Embryonic facial prominence (tissue), 1 donor: Measurements from ENCODE around the gene INPP5A.

Source experiments
- DNase-seq: peaks from one replicate; pipeline ENCODE4 v3.0.0-alpha.2; 2016; ENCODE audit errors: extremely low spot score

Gene INPP5A

DNA sequence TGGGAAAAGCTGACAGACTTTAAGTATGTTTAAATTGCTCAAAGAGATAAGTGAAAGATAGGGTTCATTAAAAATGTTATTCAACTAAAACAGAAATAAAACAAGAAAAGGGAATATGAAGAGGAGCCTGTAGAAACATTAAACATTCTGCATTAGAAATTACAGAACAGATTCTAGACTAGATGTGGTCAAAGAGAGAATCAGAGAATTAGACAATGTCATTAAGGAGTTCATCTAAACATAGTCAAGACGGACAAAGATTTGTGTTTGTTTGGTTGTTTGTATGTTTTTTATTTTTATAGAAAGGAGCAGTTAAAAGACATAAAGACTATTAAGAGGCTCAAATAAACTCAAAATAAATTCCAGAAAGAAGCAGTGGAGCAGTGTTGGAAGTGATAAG lies 168.4 kb downstream of the INPP5A start:
- no peak for DNase-seq

DNA sequence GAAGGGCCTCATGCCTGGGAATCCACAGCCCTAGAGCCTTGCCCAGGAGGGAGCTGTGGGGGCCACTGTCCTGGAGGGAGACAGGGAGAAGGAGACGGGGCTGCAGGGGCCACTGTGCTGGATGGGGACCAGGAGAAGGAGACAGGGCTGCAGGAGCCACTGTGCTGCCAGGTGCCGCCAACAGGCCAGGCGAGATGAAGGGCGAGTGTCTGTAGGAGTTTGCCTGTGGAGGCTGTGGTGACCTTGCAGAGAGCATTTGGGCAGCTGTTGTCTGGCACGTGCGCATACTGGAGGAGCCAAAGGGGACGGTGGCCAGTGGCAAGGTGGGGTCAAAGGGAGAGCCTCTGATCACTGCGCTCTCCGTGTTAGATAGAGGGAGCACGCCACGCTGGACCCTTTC lies 169.1 kb downstream of the INPP5A start:
- DNase-seq: no peak

DNA sequence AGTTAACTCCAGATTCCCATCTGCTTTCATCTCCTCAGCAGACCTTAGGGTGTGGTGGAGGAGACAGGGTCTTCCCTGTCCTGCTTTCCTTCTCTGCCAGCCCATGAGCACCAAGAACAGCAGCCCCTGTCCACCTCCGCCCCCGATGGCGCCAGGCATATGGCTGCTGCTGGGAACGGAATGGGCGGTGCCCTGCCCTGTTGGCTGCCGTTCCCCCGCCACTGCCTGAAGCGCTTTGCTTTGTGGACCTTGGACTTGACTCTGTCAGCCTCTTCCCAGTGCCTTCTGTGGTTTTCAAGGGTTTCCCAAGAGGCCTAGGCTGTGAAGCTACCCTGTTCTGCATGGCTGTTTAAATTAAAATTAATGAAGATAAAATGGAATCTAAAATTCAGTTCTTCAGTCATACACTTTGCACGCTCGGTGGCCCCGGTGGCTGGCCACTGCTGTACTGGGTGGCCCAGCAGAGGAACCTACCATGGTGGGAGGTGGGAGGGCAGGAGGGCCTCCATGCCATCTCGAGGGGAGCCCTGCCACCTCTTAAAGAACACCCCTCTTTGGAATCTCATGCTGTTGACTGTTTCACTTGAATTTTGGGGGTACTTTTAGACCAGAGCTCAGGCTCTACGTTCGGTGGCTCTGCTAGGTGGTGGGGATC lies 169.7 kb downstream of the INPP5A start:
- DNase-seq: no peak

DNA sequence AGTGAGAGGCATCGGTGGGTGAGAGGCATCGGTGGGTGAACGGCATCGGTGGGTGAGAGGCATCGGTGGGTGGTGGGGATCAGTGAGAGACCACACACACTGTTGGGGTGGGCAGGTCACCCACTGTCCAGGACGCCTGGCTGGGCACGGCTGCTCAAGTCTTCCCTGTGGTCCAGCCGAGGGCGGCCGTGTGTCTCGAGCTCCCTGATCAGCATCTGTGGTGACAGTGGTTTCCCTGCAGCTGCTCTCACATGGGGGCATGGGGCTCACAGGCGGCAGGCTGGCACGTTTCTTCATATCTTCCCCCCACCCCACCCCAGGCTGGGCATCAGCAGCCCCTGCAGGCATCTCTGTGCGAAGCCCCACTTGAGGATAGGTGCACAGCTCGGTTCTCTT lies 170.2 kb downstream of the INPP5A start:
- DNase-seq: no peak

DNA sequence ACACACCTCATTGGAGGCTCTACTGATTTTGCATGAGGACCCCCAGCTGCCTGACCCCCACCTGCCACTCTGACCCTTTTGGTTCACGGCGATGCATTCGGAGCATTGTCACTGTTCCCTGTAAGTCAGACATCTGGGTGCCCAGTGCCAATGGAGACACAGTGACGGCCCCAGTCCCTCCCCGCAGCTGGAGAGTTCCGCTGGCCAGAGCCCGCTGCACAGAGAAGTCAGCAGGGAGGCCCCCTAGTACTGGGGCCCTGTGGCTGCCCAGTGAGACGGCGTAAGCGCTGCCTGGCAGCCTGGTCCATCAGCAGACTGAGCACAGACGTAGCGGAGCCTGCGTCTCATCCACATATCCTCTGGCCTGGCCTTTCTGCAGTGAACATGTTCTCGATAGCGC lies 170.9 kb downstream of the INPP5A start:
- no peak for DNase-seq

DNA sequence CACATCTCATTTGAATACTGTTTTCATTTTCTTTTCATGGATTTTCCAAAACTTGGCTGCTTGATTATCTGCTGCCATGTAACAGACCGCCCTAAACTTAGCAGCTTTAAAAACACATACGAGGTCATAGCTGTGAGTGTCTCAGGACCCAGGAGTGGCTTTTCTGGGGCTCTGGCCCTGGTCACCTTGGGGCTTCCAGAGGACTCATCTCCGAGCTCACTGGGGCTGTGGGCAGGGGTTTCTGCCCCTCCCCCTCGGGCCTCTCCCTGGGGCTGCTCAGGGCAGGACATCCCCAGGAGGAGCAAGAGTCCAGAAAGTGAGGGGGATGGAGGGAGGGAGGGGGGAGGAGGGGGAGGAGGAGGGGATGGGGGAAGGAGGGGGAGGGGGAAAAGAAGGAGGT lies 171.3 kb downstream of the INPP5A start:
- no peak for DNase-seq

DNA sequence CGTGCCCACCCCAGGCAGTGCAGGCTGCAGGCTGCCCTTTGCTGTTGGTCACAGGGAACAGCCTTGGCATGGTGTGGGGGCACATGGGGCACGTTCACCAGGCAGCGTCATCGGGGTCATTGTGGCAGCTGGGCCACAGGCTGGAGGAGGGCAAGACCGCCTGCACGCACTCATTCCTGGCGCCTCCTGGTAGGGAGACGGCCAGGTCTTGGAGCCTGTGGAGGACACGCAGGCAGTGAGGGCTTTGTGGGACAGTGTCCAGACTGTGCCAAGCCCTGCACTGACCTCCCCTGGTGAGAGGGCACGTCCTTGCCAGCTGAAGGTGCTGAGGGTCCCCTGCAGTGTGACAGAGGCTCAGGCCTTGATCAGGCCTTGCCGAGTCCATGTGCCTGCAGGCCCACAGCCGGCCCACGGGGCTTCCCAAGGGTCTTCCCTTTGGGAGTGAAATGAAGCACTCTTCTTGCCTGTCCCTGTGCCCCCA lies 171.9 kb downstream of the INPP5A start:
- DNase-seq: no peak

DNA sequence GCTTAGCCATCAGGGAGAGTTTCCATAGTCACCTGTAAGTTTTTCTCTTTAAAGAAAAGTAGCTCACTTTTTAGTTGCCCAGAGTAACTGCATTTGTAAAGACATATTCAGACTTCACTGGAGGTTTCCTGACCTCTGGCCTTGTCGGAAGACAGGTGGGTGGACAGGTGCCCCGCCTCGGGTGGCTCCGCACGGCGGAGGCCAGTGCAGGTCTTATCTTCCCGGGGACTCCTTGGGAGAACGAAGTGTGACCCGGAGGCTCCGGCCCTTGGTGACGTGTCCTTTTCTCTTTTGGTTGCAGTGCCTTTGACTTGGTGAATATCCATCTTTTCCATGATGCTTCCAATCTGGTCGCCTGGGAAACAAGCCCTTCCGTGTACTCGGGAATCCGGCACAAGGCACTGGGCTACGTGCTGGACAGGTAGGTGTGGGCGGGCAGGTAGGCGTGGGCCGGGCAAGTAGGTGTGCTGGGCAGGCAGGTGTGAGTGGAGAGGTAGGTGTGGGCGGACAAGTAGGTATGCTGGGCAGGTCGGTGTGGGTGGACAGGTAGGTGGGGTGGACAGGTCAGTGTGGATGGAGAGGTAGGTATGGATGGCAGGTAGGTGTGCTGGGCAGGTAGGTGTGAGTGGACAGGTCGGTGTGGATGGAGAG lies 172.6 kb downstream of the INPP5A start:
- no peak for DNase-seq

DNA sequence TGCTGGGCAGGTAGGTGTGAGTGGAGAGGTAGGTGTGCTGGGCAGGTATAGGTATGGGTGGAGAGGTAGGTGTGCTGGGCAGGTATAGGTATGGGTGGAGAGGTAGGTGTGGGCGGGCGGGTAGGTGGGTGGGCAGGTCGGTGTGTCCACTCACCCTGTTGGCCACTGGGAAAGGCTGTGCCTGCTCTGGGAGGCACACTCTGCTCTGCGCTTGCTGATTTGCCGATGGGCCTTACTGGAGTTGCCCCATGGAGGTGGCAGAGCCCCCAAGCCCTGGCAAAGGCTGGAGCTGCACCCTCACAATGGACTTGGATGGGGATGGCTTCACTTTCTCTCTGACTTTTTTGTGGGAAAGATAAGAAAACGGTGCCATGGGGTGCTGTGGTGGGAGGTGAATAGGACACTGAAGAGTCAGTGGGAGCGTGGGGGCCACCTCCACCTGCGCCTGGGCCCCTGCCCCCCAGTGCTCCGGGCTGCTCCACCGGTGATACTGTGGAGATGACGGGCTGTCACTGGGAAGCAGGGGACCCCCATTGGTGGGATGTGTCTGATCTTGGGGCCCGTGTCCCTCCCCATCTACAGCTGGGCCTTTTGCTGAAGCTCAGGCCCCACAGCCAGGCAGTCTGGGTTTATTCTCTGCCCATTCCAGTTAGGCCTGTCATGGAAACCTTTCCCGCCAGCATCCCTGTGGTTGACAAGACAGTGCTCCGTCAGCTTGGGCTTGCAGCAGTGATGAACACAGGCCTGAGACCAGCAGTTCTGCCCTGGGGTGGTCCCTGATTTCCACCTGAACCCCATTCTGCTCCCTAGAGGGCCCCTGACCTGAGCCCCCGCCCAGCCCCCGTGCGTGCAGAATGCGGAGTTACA lies 173.4 kb downstream of the INPP5A start:
- DNase-seq: no peak

DNA sequence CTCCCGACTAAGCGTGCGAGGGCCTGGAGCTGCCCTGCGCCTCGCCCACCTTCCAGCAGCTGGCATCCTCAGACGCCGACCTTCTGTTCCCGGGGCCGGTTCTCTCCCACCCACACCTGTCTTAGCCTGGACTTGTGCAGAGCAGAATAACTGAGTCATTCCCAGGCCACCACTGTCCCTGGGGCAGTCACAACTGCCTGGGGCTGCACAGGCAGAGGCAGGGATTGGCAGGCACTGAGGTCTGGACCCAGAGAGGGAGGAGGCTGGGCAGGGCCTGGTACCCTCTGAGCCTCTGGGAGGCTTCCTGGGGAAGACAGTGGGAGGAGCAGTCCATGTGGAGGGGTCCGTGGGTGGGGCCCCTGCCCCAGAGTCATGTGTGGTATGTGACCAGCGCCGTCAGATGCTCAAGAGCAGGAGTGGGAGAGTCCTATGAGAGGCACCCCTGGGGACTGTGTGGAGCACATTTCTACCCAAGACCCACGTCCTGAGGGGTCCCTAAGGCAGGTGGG lies 174.1 kb downstream of the INPP5A start:
- DNase-seq: no peak

DNA sequence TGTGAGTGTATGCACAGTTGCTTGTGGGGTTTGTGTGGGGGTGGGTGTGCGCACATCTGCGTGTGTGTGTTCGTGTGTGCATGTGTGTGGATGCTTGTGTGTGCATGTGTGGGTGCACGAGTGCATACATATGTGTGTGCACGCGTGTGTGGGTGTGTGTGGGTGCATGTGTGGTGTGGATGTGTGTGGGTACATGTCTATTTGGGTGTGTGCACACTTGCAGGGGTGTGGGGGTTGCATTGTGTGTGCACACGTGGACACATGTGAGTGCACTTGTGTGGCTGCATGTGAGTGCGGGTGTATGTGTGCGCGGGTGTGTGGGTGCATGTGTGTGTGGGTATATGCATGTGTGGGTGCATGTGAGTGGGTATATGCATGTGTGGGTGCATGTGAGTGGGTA lies 174.7 kb downstream of the INPP5A start:
- DNase-seq: no peak

DNA sequence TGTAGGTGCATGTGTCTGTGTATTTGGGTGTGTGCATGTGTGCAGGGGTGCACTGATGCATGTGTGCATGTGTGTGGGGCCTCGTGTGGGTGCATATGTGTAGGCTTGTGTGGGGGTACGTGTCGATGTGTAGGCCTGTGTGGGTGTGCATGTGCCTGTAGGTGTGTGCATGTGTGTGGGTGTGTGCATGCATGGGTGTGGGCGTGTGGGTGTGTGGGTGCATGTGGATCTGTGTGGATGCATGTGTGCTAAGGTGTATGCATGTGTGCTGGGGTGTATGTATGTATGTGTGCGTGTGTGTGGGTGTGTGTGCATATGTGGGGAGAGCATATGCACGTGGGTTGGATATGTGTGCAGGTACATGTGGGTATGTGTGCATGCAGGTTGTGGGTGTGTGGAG lies 175.2 kb downstream of the INPP5A start:
- no peak for DNase-seq

DNA sequence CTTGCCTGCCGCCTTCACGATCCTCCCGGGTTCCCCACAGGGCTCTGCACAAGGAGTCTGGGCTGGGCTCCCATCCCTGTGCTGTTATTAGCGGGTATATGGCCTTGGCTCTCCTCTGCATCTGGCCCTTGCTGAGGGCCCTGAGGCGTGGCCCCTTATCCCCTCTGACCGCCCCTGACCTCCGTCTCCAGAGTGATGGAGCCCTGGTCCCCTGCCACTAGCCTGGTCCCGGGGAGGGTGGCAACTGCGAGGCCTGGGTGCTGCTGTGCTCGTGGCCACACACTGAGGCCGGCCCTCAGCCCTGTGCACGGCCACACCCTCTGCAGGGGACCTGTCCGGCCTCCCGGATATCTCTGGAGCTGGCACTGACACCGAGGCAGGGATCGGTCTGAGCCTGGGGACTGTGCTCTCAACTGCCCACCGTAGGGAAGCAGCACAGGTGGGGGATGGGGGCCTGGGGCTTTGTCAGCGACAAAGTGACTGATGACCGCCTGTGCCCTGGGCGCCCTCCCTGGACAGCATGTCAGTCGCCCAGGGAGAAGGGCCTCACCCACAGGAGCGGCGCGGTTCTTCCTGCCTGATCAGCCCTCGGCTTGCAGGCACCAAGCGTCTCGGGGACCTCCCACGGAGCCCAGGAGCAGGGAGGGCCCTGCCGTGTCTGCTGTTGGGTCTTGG lies 176.0 kb downstream of the INPP5A start:
- no peak for DNase-seq

DNA sequence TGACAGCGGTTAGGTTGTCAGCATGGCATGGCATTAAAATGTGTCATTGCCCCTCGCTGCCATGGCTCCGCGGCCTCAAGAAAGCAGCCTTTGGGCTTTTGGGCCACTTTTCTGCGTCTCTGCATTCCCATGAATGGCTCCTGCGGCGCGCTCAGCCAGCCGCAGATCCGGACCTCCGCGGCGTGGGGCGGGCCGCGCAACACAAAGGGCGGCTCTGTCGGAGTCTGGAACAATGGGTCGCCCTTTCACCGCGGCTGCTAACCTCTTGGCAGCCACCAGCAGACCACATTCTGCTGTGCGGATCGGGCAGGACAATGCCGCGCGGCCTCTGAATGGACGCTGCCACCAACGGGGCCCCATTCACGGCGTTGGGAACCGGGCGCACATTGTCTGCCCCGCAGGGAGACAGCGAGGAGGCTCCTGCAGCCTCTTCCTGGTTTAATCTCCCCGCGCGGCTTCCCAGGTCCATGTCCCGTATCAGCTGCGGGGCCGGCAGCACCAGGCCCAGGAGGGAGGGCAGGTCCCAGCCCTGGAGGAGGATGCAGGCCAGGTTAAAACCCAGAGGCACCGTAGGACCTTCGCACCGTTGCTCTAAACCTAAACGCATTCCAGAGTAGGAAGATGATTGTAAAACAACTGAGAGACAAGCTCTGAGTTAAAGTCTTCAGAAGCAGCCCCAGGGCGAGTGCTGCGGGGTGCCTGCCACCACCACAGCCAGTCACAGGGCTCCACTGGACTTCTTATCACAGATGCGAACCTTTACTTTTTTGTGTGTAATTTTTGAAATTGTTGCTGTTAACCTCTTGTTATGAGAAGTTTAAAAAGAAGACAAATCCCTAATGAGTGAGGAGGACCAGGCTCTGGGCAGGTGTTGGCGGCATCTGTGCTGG lies 176.8 kb downstream of the INPP5A start:
- no peak for DNase-seq

DNA sequence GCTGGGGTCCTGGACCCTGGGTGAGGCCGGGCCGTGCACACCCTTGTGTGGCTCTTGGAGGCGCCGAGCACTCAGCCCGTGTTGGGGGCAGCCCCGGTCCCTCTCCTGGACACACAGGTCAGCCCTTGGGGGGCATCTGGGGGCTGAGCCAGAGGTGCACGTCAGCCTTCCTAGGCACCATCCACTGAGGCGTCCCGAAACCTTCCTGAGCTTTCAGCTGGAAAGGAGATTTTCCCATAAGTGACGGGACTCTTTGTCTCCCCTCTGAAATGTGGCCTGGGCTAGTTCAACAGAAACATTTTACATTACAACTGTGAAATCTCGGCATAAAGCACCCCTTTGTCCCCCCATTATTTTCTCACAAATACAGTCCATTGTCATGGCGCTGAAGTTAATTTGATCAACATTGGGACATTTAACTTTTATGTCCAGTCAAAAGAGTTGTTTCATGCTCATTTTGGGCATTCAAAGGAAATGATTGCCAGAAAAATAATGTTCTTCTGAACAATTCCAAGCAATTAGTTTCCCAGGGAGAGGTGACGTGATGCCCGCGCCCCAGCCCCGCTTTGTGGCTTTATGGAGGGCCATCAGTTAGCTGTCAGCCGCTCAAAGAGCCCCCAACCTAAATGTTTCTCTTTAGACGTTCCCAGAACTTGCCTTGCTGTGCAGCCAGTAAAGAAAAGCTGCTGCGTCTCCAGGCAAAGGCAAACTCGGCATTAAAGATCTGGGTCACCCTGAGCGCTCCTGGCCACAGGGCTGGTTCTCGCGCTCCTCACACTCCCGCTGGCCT lies 177.6 kb downstream of the INPP5A start:
- no peak for DNase-seq

DNA sequence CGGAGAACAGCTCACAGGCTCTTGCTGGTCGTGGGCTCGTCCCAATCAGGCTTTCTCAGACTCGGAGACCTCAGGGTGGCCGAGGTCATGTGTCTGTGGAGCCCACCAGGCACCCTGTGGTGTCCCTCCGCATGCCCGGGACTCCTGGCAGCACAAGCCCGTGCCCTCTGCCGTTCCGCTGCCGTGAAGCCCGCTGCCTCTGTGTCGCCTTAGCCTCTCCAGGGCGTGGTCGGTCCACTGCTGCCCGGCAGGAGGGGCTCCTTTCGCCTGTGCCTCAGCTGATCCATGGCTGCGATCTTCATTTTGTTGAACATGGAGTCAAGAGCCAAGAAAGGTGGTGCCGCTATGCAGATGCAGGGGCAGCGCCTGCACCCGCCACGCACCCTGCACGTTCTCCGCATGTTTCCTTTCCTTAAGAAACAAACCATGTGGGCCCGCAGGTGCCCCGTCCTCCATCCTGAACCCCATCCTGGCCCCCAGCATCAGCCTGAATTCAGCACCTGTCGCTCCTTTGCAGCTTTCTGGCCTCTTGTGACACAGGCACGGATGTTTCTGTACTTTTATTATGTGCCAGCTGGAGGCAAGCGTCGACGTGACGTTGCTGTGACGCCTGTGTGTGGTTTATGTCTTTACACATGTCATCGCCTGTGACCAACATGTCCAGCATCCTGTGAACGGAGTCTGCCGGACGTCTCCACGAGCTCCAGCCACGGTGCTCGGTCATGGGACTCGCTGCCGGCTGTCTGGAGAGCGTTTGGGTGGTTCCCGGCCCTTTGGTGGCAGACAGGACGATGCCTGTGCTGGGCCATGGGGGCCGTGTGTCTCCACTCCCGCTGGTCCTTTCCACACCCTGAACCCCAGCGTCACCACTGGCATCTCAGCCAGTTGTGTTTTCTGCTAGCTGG lies 178.4 kb downstream of the INPP5A start:
- DNase-seq: no peak

DNA sequence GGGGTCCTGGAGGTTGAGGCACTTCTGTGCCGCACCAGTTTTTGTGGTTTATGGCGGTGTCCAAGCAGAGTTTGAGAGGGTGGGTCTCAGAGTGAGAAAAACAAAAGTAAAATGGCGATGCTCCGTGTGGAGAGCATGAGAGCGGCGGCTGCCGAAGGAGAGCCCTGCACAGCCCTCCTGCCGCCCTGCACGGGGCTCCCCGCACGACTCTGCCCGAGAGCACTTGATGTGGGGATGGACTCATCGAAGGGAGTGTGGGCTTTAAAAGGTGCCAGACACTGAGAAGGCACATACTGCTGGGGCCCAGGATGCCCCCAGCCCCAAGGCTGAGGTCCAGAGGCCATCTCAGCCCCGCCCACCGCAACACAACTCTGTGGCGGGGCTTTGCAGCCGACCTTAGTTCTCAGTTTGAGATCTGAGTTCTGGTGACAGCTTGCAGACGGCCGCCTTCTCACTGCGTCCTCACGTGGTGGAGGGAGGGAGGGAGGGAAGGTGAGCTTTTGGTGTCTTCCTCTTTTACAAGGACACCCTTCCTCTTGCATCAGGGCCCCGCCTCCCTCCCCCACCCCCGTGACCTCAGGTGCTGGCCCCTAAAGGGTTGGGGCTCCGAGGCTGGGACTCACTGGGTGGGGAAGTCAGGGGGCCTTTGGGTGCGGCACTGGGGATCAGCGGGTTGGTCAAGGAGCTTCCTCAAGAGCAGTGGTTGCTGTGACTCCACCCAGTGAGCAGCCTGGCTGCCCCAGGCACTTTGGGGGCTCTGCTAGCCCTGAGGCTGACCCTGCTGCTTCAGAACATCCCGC lies 179.3 kb downstream of the INPP5A start:
- DNase-seq: no peak

DNA sequence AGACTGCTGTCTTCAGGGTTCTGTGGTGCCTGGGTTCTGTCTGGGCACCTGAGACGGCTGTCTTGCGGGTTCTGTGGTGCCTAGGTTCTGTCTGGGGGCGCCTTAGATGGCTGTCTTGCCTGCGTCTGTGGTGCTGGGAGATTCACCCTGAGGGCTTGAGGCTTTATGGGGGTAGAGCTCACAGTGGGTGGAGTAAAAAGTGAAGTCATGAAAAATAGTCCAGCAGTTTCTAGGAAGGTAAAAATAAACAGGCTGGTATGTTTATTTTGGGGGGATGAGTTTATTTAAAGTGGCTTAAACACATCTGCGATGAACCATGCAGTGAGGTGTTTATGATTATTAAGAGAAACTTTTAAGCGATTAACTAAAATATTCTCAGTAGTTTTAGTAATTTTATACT lies 184.1 kb downstream of the INPP5A start:
- no peak for DNase-seq
